ENCODE results near the gene DCTN5. TPM values are rescaled to one million over a fixed set of nuclear protein-coding genes. Genes with fewer than 3 reads are reported as not detected.
A peak's percentile ranks its signal among the peaks of the same experiment; 100 is the strongest.

Gene DCTN5
- total RNA-seq, 2 donors from 2014 or later, result 82.2 to 90.8 TPM

DNA sequence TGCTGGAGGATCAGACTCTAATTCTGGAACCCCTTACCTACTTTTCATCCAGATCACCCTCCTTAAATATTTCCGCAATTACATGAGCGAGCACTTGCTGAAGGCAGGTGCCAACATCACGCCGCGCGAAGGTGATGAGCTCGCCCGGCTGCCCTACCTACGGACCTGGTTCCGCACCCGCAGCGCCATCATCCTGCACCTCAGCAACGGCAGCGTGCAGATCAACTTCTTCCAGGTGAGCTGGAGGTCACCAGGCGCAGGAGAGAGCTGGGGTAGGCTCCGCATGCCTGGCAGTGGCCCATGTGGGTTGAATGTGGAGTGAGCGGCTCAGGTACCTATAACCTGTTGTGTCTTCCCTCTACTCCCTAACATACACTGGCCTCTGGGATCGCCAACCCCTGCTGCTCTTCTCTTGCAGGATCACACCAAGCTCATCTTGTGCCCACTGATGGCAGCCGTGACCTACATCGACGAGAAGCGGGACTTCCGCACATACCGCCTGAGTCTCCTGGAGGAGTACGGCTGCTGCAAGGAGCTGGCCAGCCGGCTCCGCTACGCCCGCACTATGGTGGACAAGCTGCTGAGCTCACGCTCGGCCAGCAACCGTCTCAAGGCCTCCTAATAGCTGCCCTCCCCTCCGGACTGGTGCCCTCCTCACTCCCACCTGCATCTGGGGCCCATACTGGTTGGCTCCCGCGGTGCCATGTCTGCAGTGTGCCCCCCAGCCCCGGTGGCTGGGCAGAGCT is 48.3 kb downstream of the DCTN5 start:
- TF ChIP-seq, protein P1, sequence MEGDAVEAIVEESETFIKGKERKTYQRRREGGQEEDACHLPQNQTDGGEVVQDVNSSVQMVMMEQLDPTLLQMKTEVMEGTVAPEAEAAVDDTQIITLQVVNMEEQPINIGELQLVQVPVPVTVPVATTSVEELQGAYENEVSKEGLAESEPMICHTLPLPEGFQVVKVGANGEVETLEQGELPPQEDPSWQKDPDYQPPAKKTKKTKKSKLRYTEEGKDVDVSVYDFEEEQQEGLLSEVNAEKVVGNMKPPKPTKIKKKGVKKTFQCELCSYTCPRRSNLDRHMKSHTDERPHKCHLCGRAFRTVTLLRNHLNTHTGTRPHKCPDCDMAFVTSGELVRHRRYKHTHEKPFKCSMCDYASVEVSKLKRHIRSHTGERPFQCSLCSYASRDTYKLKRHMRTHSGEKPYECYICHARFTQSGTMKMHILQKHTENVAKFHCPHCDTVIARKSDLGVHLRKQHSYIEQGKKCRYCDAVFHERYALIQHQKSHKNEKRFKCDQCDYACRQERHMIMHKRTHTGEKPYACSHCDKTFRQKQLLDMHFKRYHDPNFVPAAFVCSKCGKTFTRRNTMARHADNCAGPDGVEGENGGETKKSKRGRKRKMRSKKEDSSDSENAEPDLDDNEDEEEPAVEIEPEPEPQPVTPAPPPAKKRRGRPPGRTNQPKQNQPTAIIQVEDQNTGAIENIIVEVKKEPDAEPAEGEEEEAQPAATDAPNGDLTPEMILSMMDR (conservative IDR thresholded peaks at IDR 0.05), result no peak
- no peaks in the 10 kb centered on the region for H3K9me3 Mint-ChIP-seq
- no peaks in the 10 kb centered on the region for H3K9me3 ChIP-seq (ENCODE audit: control insufficient read depth, low read length)
- 94 to 97% methylated on average over 10 to 36 of the region's 36 CpGs for WGBS, 2 experiments (ENCODE audit: insufficient coverage in 1 of 2, insufficient read length in 1 of 2)
- no peak for DNase-seq
- no peak overlapping the region for H3K4me3 Mint-ChIP-seq
- no peak overlapping the region for H3K27ac ChIP-seq (ENCODE audit: low read depth, low read length)
- H3K9ac ChIP-seq (ENCODE audit: extremely low read depth, low read length, poor library complexity, severe bottlenecking), result no peak overlapping the region
- H3K4me1 ChIP-seq (ENCODE audit: control insufficient read depth, insufficient read depth, low read length), result no peaks in the 10 kb centered on the region
- peaks cover 63% of the 10 kb centered on the region for H3K36me3 Mint-ChIP-seq (ENCODE audit: low read depth)
- H3K27me3 ChIP-seq (ENCODE audit: control insufficient read depth, insufficient read depth, low read length, poor library complexity, severe bottlenecking), result no peaks in the 10 kb centered on the region
- H3K4me3 ChIP-seq (ENCODE audit: low read length), result no peak overlapping the region
- no peaks in the 10 kb centered on the region for H3K27me3 Mint-ChIP-seq (ENCODE audit: insufficient read depth)
- H3K36me3 ChIP-seq (ENCODE audit: control insufficient read depth, insufficient read depth, low read length), result peaks cover 67% of the 10 kb centered on the region
- no peak overlapping the region for H3K27ac Mint-ChIP-seq
- H3K4me1 Mint-ChIP-seq, result peaks cover 4% of the 10 kb centered on the region

DNA sequence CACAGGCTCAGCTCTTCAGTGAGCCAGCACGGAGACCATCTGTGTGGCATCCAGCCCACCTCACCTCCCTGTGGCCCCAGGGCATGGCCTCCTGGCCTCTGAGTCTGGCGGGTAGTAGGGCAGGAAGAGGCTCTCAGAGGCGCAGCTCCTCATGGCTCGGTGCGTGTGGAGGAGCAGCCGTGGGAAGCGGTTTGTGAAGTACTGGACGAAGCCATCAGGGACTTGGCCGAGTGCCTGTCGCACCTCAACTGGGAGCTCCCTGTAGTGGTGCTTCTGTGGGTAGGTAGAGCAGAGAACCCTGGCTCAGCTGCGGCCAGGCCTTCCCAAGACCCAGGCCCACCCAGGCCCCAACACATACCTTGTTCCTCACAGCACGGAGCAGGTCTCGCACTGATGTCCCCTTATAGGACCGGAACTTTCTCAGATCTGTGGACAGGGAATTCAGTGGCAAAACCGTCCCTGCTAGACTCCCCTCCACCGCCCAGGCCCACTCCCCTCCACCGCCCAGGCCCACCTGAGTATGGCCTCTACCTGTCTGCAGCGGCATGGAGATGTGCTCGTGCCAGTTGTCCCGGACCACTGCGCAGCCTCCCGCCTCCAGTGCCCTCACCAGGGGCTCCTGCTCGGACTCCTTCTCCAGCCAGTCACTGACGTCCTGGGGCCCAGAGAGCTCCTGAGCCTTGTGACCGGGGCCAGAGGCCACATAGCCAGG is 49.7 kb downstream of the DCTN5 start:
- no peaks in the 10 kb centered on the region for H3K27me3 ChIP-seq (ENCODE audit: control insufficient read depth, insufficient read depth, low read length, poor library complexity, severe bottlenecking)
- DNase-seq, result no peak
- H3K27me3 Mint-ChIP-seq (ENCODE audit: insufficient read depth), result no peaks in the 10 kb centered on the region
- H3K4me3 ChIP-seq (ENCODE audit: low read length), result no peak overlapping the region
- H3K36me3 ChIP-seq (ENCODE audit: control insufficient read depth, insufficient read depth, low read length), result peaks cover 56% of the 10 kb centered on the region
- no peak overlapping the region for H3K9ac ChIP-seq (ENCODE audit: extremely low read depth, low read length, poor library complexity, severe bottlenecking)
- no peaks in the 10 kb centered on the region for H3K9me3 Mint-ChIP-seq
- TF ChIP-seq, protein P1 (conservative IDR thresholded peaks at IDR 0.05), result no peak
- peaks cover 53% of the 10 kb centered on the region for H3K36me3 Mint-ChIP-seq (ENCODE audit: low read depth)
- H3K4me3 Mint-ChIP-seq, result no peak overlapping the region
- no peak overlapping the region for H3K27ac Mint-ChIP-seq
- H3K9me3 ChIP-seq (ENCODE audit: control insufficient read depth, low read length), result no peaks in the 10 kb centered on the region
- H3K4me1 ChIP-seq (ENCODE audit: control insufficient read depth, insufficient read depth, low read length), result no peaks in the 10 kb centered on the region
- peak overlapping the region; percentile 24 for H3K27ac ChIP-seq (ENCODE audit: low read depth, low read length)
- WGBS, 2 experiments (ENCODE audit: insufficient coverage in 1 of 2, insufficient read length in 1 of 2), result 97% methylated on average over 12 to 25 of the region's 25 CpGs
- peaks cover 9% of the 10 kb centered on the region for H3K4me1 Mint-ChIP-seq

DNA sequence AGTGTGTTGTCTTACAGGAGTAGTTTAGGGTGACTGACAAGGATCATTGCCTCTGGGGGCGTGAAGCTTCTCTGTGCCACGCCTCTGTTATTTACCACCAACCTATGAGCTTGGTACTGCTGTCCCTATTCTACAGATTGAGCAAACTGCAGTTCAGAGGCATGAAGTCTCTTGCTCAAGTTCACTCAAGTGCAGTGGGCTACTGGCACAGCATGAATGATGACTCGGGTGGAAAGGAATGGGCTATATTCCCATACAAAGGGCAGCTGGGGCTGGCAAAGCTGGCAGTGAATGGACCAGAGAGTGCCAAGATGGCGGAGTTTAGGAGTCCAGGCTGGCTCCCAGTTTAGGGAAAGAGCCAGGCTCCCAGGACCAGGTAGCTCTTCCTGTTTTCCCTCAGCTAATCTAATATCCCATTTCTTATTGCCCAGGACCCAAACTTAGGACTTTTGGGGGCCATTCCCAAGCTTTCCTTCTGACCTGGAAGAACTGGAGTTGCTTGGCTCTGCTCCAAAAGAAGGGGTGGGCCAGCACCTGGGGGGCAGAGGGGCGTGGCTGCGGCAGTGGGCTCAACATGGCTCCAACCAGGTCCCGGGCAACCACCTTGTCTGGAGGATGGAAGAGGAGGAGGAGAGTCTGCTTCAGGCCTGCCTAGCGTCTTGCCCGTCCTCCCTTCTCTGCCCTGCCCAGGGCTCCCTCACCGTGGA is 50.4 kb downstream of the DCTN5 start:
- peaks cover 49% of the 10 kb centered on the region for H3K36me3 Mint-ChIP-seq (ENCODE audit: low read depth)
- no peak overlapping the region for H3K27ac Mint-ChIP-seq
- Histone ChIP-seq H3K9me3 (ENCODE audit: control insufficient read depth, low read length) (no peaks in the 10 kb centered on the region), H3K4me3 (ENCODE audit: low read length) (no peak overlapping the region), H3K4me1 (ENCODE audit: control insufficient read depth, insufficient read depth, low read length) (no peaks in the 10 kb centered on the region), H3K9ac (ENCODE audit: extremely low read depth, low read length, poor library complexity, severe bottlenecking) (no peak overlapping the region), H3K27ac (ENCODE audit: low read depth, low read length) (peak overlapping the region; percentile 24), H3K27me3 (ENCODE audit: control insufficient read depth, insufficient read depth, low read length, poor library complexity, severe bottlenecking) (no peaks in the 10 kb centered on the region), H3K36me3 (ENCODE audit: control insufficient read depth, insufficient read depth, low read length) (peaks cover 51% of the 10 kb centered on the region)
- H3K4me1 Mint-ChIP-seq, result peaks cover 9% of the 10 kb centered on the region
- no peaks in the 10 kb centered on the region for H3K27me3 Mint-ChIP-seq (ENCODE audit: insufficient read depth)
- no peak overlapping the region for H3K4me3 Mint-ChIP-seq
- TF ChIP-seq, protein P1 (conservative IDR thresholded peaks at IDR 0.05), result no peak
- DNase-seq, result no peak
- 92 to 94% methylated on average over 3 to 10 of the region's 10 CpGs for WGBS, 2 experiments (ENCODE audit: insufficient coverage in 1 of 2, insufficient read length in 1 of 2)
- H3K9me3 Mint-ChIP-seq, result no peaks in the 10 kb centered on the region
